NOMO-1 treated with dmso at 0.1 percent for 144 hours (cell line): Measurements from ENCODE around the gene FUOM.
"Not testable (repeated sequence)": the region's sequence is repeated elsewhere in the genome, so short reads cannot be mapped to it uniquely, and the experiment has no call there.

Experiments
- DNase-seq: peaks from one replicate; lab custom pipeline; 2025; ENCODE audit not compliant: unreplicated experiment; lab: John Stamatoyannopoulos, UW

The FUOM gene

DNA sequence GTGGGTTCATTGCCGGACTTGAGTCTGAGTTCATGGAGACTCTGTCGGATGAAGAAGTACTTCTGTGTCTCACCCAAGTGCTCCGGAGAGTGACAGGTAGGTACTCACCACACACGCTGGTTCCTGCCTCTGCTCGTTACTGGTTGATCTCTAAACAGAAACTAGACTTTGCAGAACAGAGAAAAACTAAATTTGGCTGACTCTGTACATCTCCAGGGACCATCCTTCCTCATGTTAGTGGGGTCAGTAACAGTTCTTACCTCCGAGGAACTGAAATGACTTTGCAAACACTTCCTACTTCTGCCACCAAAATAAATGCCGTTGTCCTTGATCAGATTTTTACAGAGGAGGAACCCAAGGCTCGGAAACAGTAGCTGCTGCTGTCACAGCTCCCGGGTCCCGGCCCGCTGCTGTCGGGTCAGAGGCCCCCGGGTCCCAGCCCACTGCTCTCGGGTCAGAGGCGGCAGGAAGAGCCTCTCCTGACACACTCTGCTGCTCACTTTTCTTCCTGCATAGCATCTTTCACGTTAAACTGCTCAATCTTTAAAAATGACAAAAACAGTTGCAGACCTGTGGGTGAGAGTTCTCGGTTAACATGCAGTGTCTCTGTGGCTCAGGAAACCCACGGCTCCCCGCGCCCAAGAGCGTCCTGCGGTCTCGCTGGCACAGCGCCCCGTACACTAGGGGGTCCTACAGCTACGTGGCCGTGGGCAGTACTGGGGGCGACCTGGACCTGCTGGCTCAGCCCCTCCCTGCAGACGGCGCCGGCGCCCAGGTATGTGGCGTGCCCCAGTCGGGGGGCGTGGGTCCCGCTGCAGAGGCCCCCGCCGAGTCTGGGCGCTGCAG lies 31.4 kb upstream of the FUOM start:
- DNase-seq, result peak; percentile 76

DNA sequence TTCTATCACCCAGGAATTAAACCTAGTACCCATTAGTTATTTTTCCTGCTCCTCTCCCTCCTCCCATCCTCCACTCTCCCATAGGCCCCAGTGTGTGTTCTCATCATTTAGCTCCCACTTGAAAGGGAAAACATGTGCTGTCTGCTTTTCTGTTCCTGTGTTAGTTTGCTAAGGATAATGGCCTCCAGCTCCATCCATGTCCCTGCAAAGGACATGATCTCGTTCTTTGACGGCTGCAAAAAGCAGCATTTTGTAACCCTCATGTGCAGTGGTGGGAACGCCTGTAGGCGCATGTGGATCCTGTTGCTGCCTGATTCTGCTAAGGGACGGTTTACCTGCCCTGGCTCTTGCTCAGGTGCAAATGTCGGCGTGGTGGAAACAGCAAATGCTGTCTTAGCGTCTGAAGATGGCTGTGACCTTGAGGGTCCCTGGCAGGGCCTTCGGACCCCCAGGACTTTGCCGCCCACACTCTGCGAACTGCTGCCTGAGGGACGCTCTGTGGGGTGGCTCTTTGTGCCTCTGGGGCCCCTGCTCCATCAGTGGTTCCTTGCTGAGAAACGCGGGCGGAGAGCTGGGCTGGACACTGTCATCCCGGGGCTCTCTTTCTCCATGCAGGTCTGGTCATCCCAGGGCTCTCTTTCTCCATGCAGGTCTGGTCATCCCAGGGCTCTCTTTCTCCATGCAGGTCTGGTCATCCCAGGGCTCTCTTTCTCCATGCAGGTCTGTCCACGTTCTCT lies 30.6 kb upstream of the FUOM start:
- no peak for DNase-seq

DNA sequence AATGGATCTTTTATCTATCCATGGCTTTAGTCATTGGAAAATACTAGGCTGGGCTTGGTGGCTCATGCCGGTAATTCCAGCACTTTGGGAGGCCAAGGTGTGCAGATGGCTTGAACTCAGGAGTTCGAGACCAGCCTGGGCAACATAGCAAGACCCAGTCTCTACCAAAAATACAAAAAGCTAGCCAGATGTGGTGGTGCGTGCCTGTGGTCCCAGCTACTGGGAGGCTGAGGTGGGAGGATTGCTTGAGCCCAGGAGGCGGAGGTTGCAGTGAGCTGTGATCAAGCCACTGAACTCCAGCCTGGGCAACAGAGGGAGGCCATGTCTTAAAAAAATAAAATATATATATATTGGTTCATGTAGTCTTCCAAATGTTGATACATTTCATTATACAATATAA lies 29.1 kb upstream of the FUOM start:
- not testable (repeated sequence) for DNase-seq

DNA sequence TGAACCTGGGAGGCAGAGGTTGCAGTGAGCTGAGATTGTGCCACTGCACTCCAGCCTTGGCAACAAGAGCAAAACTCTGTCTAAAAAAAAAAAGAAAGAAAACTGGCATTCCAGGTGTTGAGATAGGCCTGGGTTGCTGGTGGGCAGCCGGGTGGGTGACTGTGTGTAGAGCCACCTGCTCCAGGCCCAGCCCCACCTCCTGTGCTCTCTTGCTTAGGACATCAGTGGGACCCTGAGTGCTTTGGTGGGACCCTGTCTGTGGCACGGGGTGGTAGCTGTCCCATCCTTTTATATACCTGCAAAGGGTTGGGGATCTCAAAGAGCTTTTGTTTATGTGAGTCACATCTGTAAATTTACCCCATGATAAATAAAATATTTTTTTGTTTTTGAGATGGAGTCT lies 27.4 kb upstream of the FUOM start:
- no peak for DNase-seq

DNA sequence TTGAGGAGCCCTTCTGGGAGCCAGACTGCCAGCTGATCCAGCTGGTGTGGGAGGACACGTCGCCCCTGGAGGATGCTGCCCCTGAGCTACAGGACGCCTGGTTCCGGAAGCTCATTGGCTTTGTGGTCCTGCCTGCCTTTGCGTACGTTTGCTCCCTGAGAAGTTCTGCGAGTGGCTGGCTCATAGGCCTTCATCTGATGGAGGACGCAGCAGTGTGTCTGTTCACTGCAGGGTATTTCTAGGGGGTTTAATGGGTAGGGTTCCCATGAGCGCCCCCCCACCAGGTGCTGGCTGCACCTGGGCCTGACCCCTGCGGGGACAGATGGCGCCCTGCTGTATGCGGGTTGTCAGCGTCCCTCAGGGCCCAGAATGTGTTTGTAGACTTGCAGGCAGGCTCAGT lies 26.3 kb upstream of the FUOM start:
- DNase-seq, result no peak

DNA sequence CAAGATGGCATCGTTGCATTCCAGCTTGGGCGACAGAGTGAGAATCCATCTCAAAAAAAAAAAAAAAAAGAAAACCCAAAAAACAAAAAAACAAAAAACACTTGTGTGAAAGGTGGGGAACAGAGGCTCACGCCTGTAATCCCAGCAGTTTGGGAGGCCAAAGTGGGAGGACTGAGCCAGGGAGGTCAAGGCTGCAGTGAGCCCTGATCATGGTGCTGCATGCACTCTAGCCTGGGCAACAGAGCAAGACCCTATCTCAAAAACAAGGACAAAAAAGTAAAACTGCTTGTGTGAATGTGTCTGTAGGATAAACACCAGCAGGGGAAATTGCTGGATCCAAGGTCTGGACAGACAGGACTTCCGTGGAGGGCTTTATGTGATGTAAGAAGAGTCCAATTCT lies 25.7 kb upstream of the FUOM start:
- DNase-seq, result no peak

DNA sequence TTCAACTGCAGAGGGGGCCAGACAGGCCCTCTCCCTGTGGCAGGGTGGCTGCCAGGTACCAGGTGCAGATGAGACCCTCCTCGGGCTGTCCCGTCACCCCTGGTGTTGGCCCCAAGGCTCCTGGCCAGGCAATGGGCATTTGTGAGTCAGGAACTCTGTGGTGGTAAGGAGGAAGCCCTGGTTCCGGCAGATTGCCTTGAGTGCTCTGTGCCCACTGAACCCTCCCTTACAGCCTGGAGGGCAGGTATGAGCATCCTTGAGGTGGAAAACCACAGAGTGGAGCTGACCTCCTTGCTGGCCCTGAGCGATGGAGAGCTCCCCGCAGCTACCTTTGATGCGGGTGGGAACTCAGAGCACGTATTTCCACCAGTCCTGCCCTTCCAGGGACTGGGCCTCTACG lies 23.2 kb upstream of the FUOM start:
- DNase-seq, result no peak

DNA sequence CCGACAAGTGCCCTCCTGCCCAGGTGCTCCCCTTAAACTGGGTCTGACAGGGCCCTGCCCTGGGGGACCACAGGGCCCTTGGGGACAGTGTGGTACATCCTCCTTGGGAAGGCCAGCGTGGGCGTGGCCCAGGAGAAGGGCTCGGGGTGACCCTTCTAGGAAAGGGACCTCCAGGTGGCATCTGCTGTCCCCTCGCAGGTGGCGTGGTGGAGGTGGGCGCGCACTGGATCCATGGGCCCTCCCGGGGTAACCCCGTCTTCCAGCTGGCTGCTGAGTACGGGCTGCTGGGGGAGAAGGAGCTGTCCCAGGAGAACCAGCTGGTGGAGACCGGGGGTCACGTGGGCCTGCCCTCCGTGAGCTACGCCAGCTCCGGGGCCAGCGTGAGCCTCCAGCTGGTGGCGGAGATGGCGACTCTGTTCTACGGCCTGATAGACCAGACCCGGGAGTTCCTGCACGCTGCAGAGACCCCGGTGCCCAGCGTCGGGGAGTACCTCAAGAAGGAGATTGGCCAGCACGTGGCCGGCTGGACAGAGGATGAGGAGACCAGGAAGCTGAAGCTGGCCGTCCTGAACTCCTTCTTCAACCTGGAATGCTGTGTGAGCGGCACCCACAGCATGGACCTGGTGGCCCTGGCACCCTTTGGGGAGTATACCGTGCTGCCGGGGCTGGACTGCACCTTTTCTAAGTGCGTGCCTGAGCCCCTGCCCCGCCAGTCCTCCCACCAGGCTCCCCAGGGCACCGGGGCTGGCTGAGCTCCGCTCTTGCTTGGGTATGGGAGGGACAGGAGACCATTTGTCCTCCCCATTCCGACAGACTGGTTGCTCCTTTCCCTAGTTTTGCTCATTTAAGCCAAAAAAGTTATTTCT lies 22.2 kb upstream of the FUOM start:
- DNase-seq, result no peak

DNA sequence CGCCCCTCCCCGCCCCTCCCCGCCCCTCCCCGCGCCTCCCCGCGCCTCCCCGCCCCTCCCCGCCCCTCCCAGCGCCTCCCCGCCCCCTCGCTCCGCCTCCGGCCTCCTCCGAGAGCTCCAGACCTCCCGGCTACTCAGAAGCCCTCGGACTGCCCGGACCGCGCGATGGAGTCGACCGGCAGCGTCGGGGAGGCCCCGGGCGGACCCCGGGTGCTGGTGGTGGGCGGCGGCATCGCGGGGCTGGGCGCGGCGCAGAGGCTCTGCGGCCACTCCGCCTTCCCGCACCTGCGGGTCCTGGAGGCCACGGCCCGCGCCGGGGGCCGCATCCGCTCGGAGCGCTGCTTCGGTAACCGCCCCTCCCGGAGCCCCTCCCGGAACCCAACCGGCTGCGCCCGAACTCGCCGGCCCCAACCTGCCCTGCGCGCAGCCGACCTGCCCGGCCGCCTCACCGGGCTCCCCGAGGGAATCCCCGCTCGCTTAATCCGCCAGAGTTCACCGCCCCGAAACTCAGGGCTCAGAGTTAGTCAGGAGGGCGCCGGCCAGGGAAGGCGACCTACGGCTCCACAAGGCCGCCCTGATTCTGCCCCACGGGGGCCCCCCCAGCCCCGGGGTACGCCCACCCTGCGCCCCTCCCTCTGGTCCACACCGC lies 21.5 kb upstream of the FUOM start, which contains the start of gene PAOX:
Gene PAOX (plus strand): TSS at position 111 of the 649 bp plus-strand sequence. CDS start 55 bp downstream, at position 166.
- DNase-seq, result no peak

DNA sequence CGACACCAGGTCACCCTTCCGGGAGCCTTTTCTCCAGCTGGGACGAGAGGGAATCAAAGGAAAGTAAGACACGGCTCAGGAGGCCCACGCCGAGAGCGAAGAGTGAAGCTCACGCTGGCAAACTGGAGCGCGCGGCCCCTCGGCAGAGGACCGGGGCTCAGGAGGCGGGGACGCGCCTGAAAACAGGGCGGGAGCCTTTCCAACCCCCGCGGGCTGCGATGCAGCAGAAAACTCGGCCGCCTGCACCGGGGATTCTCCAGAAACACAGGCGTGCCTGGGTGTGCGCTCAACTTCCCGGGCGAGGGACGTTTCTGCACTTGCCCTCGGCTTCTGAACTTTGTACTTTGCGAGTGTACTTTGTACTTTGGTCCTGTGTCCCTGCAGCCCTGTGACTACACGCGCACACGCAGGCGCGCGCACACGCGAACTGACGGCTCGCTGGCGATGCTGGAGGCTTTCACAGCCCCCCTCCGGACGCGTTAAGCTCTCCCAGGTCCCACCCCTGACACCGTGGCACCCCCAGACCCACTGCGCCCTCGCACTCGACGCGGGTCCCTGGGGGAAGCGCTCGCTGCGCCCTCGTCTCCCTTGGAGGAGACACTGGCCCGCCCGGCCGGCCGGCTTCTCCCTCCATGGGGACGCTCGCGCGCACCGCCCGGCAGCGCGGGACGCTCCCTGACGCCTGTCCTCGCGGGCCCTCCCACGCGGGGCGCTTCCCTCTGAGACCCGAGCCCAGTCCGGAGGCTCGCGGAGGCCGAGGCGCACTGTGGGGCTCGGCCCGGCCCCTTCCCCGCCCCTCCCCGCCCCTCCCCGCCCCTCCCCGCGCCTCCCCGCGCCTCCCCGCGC lies 20.7 kb upstream of the FUOM start:
- DNase-seq, result peak; percentile 47

DNA sequence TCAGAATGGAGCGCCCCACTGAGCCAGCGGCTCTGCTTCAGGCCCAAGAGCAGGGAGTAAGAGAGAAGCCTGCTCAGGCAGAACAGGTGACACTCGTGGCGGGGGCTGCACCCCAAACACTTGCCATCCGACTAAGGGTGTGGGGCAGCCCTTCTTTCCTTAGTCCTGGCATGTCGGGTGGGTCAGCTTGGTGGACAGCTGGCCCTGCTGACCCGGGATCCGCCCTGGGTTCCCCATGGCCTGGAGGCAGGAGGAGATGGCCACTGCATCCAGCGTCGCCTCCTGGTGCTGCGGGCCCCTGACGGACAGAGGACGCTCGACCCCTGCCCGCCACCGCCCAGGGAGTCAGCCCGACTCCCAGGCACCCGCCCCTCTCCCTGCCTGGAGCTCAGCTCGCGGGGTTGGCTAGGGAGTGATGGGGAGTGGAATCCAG lies 20.0 kb upstream of the FUOM start:
- DNase-seq, result no peak

DNA sequence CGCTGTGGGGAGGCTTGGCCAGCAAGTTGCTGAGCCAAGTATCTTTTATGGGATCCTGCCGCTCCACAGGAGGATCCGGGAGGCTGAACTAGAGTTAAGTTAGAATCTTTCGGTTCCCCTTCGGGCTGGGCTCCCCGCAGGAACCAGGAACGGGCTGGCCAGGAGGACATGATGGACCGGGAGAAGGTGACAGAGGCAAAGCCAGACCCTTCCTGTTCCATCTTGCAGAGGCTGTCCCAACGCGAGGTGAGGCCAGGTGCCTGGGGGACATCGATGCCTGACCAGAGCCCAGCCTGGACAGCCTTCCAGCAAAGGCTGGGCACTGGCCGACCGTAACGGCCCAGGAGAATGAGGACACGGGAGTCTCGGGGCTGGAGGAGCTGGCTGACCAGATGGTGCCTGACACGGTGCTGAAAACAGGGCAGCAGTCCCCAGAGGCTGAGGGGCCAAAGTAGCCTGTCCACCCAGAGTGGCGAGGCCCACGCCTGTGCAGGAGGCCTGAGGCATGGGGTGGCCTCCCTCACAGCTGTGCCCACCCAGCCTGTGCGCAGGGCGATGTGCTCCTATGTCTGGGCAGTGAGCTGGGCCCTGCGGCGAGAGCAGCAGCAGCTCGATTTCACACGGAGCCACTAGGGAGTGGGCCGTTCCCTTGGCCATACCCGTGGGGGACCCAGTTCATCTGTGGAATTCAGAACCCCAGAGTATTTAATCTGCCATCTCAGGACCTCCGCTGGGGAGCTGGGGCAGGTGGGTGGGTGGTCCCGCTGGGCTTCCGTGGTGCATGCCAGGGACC lies 19.4 kb upstream of the FUOM start:
- no peak for DNase-seq

DNA sequence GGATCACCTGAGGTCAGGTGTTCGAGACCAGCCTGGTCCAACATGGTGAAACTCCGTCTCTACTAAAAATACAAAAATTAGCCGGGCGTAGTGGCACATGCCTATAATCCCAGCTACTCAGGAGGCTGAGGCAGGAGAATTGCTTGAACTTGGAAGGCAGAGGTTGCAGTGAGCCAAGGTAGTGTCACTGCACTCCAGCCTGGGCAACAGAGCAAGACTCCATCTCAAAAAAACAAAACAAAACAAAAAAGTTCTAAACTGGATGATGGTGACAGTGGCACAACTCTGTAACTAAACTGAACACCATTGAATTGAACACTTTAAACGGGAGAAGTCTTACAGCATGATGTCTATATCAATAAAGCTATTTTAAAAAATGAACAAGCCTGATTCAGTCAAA lies 18.4 kb upstream of the FUOM start:
- DNase-seq, result not testable (repeated sequence)

DNA sequence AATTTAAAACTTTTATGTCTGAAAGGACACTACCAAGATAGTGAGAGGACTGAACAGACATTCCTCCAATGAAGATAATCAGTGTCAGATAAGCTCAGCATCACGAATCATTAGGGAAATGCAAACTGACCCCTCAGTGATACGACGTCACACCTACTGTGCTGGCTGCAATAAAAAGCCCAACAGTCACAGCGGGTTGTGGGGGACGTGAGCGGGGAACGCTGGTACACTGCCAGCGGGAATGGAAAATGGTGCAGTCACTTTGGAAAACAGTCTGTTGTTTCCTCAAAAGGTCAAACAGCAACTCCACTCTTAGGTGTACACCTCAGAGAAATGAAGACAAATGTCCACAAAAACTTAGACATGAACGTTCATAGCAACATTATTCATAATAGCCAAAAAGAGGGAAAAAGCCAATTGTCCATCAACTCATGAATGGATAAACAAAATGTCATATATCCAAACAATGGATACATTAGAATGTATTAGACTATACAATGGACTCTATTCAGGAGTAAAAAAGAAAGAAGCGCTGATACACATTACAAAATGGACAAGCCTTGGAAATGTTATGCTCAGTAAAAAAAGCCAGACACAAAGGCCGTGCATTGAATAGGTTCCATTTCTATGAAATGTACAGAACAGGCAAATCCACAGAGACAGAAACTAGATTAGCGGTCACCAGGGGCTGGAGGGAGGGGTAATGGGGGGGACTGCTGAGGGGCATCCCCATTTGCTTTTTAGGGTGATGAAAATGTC lies 17.7 kb upstream of the FUOM start:
- no peak for DNase-seq

DNA sequence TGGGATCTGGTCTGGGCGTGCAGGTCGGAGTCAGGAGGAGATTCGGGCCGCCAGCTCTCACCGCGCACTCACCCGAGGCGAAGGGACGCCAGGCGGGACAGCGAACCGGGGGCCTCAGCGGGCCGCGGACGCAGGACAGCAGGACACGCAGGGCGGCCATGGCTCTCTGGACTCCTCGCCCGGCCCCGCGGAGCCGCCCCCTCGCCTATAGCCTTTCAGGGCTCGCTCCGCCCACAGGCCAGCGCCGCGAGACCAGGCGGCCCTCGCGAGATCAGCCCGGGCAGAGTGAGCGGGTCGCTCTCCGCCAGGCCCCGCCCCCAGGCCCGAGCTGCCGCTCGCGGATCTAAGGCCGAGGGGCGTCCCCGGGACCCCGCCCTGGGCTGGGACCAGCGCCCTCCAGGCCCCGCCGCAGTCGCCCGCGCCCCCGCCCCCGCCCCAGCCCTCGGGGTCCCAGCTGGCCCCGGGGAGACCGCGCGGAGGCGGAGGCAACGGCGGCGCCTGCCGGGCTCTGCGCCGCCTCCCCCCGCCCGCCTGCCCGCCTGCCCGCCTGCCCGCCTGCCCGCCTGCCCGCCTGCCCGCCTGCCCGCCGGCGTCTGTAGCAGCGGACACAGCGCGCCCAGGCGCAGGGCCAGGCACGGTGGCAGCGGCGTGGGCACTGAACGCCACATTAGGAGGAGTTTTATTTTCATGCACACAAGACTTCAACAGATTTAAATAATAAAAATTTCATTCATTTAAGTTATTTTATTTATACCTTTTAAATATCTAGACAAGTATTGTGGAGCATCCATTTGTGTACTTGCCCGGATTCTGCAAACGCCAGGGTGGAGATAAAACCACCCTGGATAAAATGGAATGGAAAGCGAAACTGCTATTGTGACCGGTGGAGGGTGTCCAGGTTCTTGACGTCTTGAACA lies 15.6 kb upstream of the FUOM start, which contains the start of gene ECHS1:
Gene ECHS1 (minus strand): TSS at position 181 of the 917 bp plus-strand sequence. CDS start 21 bp downstream, at position 160.
- peak; percentile 89 for DNase-seq

DNA sequence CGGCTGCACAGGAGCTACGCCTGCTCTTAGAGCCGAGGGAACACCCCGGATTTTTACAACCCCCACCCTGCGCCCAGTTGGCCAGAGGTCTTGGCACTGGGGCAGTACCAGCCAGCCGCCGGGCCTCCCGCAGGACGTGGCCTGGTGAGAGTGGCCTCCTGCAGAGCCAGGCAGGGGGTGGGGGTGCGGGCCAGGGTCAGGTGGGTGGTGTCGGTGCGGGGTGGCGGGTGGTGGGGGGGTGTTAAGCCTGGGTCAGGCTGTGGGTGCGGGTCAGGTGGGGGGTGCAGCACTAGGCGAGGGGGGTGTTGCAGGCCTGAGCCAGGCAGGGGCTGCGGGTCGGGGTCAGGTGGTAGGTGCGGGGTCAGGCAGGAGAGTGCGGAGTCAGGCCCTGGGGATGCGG lies 14.7 kb upstream of the FUOM start:
- no peak for DNase-seq
